ENCODE results near the gene FZR1. TPM values are rescaled to one million over a fixed set of nuclear protein-coding genes. Genes with fewer than 3 reads are reported as not detected.
A peak's percentile ranks its signal among the peaks of the same experiment; 100 is the strongest.

Gene FZR1
- total RNA-seq, 1 donor = 36.6 TPM

DNA sequence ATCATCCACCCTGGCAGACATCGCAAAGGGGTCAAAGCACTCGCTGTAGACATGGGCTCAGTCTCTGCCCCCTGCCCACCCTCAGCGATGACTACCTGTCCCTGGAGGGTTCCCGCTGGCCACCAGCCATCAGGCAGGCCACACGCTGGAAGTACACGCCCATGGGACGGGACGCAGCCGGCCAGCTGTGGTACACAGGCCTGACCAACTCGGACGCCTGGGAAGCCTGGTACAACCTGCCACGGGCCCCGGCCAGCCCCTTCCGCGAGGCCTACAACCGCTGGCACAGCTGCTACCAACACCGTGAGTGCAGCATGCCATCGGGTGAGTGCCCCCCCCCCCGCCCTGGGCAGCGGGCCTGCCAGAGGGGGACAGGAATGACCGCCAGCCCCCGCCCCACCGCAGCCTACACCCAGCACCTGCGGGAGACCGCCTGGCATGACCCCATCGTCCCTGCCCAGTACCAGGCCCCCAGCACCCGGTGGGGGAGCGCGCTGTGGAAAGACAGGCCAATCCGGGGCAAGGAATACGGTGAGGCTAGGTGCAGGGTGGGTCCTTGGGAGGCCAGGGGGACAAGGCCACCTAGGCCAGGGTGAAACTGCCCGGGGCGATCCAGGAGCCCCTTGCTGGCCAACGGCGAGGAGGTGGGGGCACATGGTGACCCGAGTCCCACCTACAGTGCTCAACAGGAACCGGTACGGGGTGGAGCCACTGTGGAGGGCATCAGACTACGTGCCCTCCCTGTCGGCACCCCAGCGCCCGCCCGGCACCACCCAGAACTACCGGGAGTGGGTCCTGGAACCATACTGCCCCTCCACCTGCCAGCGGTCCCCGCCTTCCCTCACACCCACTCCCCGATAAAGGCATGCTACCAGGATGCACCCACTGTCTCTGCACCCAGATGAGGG, 37.3 kb downstream of the FZR1 start:
- Histone ChIP-seq H4K20me1 (ENCODE audit: insufficient read depth, low read length) (peaks cover 17% of the 10 kb centered on the region), H3K9me3 (ENCODE audit: low read depth, low read length) (no peaks in the 10 kb centered on the region), H3K4me2 (ENCODE audit: insufficient read depth, low read length) (no peak overlapping the region), H3K4me3 (ENCODE audit: insufficient read depth, low read length) (no peak overlapping the region), H3K36me3 (ENCODE audit: insufficient read depth, low read length) (peaks cover 16% of the 10 kb centered on the region), H3K4me1 (ENCODE audit: insufficient read depth, low read length) (no peaks in the 10 kb centered on the region), H2AFZ (ENCODE audit: low read length) (no peak overlapping the region), H3K27ac (ENCODE audit: low read depth, low read length) (no peak overlapping the region), H3K27me3 (ENCODE audit: insufficient read depth, low read length) (no peaks in the 10 kb centered on the region), H3K79me2 (ENCODE audit: insufficient read depth, low read length) (peaks cover 4% of the 10 kb centered on the region)
- DNase-seq (ENCODE audit: insufficient read length, low spot score, missing footprints) = peak; percentile 87
- TF ChIP-seq, protein P1, sequence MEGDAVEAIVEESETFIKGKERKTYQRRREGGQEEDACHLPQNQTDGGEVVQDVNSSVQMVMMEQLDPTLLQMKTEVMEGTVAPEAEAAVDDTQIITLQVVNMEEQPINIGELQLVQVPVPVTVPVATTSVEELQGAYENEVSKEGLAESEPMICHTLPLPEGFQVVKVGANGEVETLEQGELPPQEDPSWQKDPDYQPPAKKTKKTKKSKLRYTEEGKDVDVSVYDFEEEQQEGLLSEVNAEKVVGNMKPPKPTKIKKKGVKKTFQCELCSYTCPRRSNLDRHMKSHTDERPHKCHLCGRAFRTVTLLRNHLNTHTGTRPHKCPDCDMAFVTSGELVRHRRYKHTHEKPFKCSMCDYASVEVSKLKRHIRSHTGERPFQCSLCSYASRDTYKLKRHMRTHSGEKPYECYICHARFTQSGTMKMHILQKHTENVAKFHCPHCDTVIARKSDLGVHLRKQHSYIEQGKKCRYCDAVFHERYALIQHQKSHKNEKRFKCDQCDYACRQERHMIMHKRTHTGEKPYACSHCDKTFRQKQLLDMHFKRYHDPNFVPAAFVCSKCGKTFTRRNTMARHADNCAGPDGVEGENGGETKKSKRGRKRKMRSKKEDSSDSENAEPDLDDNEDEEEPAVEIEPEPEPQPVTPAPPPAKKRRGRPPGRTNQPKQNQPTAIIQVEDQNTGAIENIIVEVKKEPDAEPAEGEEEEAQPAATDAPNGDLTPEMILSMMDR (IDR thresholded peaks at IDR 0.05; ENCODE audit: extremely low read depth, low read depth, low read length) = no peak

DNA sequence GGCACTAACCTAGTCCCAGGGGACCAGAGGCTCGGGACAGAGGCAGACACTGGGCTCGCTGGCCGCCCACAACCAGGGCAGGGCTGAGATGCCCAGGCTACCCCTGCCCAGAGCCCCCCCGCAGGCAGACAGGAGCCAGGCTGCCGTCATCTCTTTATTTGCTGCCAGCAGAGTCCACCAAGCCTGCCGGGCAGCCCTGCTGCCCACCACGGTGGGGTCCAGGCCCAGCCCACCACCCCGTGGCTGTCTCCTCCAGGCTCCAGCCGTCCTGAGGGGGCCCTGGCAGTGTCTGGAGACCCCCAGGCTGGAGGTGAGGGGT, 37.9 kb downstream of the FZR1 start:
- TF ChIP-seq, protein P1 (IDR thresholded peaks at IDR 0.05; ENCODE audit: extremely low read depth, low read depth, low read length) = no peak
- no peak overlapping the region for H2AFZ ChIP-seq (ENCODE audit: low read length)
- H3K27me3 ChIP-seq (ENCODE audit: insufficient read depth, low read length) = no peaks in the 10 kb centered on the region
- H3K27ac ChIP-seq (ENCODE audit: low read depth, low read length) = no peak overlapping the region
- H3K36me3 ChIP-seq (ENCODE audit: insufficient read depth, low read length) = peaks cover 16% of the 10 kb centered on the region
- peaks cover 8% of the 10 kb centered on the region for H3K79me2 ChIP-seq (ENCODE audit: insufficient read depth, low read length)
- peaks cover 17% of the 10 kb centered on the region for H4K20me1 ChIP-seq (ENCODE audit: insufficient read depth, low read length)
- no peak overlapping the region for H3K4me3 ChIP-seq (ENCODE audit: insufficient read depth, low read length)
- DNase-seq (ENCODE audit: insufficient read length, low spot score, missing footprints) = no peak
- H3K9me3 ChIP-seq (ENCODE audit: low read depth, low read length) = no peaks in the 10 kb centered on the region
- H3K4me1 ChIP-seq (ENCODE audit: insufficient read depth, low read length) = no peaks in the 10 kb centered on the region
- H3K4me2 ChIP-seq (ENCODE audit: insufficient read depth, low read length) = no peak overlapping the region

DNA sequence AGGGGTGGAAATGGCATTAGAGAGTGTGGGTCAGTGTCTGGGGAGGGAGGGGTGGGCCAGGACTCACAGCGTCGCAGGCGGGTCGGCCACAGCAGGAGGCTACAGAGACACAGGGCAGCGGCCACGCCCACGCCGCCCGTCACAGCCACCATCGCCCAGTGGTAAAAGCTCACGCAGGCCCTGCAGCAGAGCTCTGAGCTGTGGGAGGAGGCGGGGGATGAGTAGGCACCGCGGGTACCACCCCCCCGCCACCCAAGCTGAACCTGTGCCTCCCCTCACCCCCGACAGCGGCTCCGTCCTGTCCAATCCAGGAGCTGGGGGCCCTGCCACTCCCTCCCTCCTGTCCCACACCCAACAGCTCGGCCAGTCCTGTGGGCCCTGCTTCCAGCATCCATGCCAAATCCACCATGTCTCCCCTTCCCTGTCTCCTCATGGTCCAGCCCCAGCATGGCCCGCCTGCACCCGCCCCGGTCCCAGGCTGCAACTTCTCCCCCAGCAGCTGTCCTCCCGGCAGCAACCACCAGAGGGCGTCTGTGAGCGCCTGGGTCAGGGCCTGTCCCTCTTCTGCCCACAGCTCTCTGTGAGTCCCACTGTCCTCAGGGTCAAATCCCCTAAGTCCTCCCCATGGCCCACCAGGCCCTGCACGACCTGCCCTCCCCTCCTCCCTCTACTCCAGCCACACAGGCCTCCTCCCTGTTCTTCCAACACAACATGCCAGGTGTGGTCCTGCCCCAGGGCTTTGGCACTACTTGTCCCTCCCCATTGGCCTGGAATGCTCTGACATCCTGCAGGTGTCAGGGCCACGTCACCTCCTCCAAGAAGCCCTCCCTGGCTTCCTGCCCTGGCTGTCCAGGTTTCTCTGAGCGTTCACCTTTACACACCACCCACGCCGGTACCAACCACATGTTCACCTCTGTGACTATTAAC, 38.9 kb downstream of the FZR1 start:
- DNase-seq (ENCODE audit: insufficient read length, low spot score, missing footprints) = peak; percentile 99
- Histone ChIP-seq H3K4me1 (ENCODE audit: insufficient read depth, low read length) (no peaks in the 10 kb centered on the region), H3K4me2 (ENCODE audit: insufficient read depth, low read length) (no peak overlapping the region), H3K79me2 (ENCODE audit: insufficient read depth, low read length) (peaks cover 8% of the 10 kb centered on the region), H3K9me3 (ENCODE audit: low read depth, low read length) (no peaks in the 10 kb centered on the region), H3K27me3 (ENCODE audit: insufficient read depth, low read length) (no peaks in the 10 kb centered on the region), H3K4me3 (ENCODE audit: insufficient read depth, low read length) (no peak overlapping the region), H3K27ac (ENCODE audit: low read depth, low read length) (no peak overlapping the region), H2AFZ (ENCODE audit: low read length) (no peak overlapping the region), H3K36me3 (ENCODE audit: insufficient read depth, low read length) (peaks cover 12% of the 10 kb centered on the region), H4K20me1 (ENCODE audit: insufficient read depth, low read length) (peaks cover 13% of the 10 kb centered on the region)
- TF ChIP-seq, protein P1 (IDR thresholded peaks at IDR 0.05; ENCODE audit: extremely low read depth, low read depth, low read length) = peak; percentile 85

DNA sequence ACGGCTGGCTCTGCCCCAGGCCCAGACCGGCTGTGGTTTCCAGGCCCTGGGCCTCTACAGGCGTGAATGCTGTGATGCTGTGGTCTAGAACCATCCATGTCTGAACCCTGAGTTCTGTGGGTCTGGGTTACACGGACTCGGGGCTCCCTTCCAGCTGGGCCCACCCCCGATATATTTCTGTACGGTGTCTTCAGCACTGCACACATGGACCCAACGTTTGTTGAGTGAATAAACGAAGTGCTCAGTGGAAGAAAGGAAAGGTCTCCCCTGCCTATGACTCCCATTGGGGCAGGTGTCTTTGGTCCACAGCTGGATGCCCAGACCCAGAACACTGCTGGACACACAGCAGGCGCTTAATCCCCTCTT, 39.5 kb downstream of the FZR1 start:
- DNase-seq (ENCODE audit: insufficient read length, low spot score, missing footprints) = peak; percentile 76
- Histone ChIP-seq H3K4me2 (ENCODE audit: insufficient read depth, low read length) (no peak overlapping the region), H3K4me3 (ENCODE audit: insufficient read depth, low read length) (no peak overlapping the region), H3K27me3 (ENCODE audit: insufficient read depth, low read length) (no peaks in the 10 kb centered on the region), H3K36me3 (ENCODE audit: insufficient read depth, low read length) (peaks cover 12% of the 10 kb centered on the region), H3K79me2 (ENCODE audit: insufficient read depth, low read length) (peaks cover 8% of the 10 kb centered on the region), H3K27ac (ENCODE audit: low read depth, low read length) (no peak overlapping the region), H2AFZ (ENCODE audit: low read length) (no peak overlapping the region), H4K20me1 (ENCODE audit: insufficient read depth, low read length) (peaks cover 13% of the 10 kb centered on the region), H3K9me3 (ENCODE audit: low read depth, low read length) (no peaks in the 10 kb centered on the region), H3K4me1 (ENCODE audit: insufficient read depth, low read length) (no peaks in the 10 kb centered on the region)
- TF ChIP-seq, protein P1 (IDR thresholded peaks at IDR 0.05; ENCODE audit: extremely low read depth, low read depth, low read length) = no peak
